Stimulated activated CD8-positive, alpha-beta memory T cell treated with anti-CD3 and anti-CD28 coated beads, Interleukin-12 subunit alpha, Interleukin-12 subunit beta, amount 100 ng/mL, for 24 hours (primary cell): ENCODE results near the gene KIAA1217.
"Not testable (repeated sequence)": the region's sequence is repeated elsewhere in the genome, so short reads cannot be mapped to it uniquely, and the experiment has no call there.

Source experiments
- DNase-seq: peaks from one replicate; pipeline ENCODE4 v3.0.0-alpha.2; 2020; ENCODE audit errors: extremely low read depth

KIAA1217 gene

DNA sequence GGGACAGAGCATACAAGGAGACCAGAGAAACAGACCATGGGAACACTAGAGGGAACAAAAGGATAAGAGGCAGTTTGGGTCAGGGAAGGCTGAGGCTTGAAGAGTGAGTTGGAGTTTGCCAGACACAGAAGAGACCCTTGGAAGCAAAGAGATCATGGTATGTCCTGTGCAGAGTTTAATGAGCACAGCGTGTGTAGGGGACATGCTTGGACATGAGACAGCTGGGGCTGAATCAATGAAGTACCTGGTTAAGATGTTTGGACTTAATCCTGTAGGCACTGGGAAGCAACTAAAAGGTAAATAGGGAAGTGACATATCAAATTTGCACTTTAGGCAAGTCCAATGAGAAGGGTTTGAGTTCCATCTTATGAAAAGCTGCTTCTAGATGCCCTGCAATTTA, 79.6 kb downstream of the KIAA1217 start:
- DNase-seq: no peak

DNA sequence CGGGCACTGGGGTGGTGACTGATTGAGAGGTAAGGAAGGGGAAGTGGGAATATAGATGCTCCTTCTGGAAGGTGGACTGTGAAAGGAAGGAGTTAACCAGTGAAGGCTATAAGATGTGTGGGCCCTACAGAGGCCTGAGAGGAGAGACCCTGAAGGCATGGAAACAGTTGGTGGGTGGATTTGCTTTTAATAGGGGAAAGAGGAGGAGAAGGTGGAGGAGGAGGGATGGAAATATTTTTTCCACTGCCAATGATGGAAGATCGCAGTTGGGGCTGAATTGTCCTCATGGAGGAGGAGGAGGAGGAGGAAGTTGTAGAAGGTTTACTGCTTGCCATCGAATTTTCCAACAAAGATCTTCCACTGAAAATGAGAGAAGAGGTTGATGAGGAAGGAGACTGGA, 80.3 kb downstream of the KIAA1217 start:
- DNase-seq: no peak

DNA sequence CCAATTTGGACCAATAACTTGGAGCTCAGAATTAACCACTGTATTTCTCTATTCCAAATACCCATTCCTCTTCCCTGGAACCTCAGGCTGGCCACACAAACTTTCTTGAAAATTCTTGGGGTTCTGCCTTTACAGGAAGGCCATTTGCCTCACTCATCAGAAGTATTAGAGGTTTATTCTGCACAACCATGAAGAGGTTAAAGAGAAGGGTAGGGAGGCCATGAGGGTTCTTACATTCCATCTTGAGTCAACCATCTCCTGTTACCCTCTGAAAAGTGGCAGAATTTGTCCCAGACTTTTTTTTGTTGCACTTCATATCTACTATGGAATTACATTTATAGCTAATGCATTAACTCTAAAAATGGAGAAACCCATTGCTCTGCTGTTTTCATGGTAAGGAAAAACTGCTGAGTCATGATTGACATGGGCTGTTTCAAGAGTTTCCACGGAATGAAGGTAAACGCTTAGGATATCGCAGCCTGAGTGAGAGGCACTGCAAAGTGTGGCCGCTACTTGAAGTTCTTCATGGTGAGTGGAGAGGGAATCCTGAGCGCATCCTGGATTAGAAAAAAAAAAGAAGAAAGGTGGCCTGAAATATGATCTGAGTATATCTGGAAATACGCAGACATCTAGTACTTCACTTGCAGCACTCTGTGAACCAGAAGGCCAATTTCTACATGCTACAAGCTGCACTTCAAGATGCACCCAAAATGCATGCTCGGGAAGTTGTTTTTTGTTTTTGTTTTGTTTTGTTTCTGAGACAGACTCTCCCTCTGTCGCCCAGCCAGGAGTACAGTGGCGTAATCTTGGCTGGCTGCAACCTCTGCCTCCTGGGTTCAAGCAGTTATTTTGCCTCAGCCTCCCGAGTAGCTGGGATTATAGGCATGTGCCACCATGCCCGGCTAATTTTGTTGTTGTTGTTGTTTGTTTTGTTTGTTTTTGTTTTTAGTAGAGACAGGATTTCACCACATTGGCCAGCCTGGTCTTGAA, 83.7 kb downstream of the KIAA1217 start:
- no peak for DNase-seq

- DNase-seq: no peak
Measured at GRCh38 chr10:24299578-24300260, 90.8 kb downstream of the KIAA1217 start.

GRCh38 chr10:24303522-24304310, 94.8 kb downstream of the KIAA1217 start:
- DNase-seq: no peak

DNA sequence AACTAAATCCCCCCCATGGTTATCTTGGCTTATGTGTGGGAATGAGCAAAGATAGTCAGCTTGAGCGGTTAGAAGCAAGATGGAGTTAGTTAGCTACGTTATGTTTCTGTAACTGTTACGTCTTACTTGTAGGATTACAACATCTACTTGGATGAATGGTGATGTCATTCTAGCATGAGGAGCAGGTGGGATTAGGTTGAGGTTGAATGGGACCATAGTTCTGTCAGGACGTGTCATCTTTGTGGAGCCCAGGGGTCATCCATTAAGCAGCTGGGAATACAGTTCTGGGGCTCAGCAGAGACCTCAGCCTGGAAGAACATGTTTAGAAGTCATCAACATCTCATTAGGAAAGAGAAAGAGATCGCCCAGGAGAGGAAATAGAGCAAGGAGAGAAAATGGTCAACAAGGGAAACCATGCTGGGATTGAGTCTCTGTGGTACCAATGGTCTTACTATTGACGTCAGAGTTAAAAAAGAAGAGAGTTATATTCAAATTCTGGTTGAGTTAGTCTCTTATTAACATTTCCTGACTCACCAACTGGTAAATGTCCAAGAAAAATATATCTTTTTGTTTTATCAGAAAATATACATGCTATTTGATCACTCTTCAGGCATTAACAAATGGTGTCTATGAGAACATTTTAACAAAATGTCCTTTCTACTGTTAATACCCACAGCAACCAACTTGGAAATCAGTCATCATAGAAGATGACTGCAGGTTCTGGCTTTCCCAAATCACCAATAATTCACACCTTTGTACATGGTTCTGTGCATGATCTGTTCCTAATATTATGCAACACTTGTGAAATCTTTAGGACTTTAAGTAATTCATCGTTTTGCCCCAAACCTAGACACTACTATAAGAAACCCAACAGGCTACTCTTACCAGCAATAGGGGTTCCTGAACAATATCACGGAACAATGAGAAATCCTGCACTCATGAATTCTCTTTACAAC, 96.9 kb downstream of the KIAA1217 start:
- DNase-seq: no peak

DNA sequence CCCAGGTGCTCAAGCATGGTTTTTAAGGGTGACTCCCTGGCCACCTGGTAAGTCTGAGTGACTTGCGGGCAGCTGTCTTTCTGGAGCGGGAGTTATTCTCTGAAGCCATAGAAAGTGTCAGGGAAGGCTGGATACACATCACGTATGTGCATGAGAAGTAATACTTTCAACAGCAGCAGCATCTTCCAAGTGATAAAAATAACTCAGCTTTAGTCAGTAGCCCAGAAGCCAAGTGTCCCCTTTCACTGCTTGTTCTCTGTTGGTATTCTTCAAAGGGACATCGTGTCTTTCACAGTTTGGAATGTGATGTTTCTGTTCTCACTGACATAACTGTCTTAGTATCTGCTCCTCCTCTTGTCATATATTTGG, 97.6 kb downstream of the KIAA1217 start:
- DNase-seq: no peak

DNA sequence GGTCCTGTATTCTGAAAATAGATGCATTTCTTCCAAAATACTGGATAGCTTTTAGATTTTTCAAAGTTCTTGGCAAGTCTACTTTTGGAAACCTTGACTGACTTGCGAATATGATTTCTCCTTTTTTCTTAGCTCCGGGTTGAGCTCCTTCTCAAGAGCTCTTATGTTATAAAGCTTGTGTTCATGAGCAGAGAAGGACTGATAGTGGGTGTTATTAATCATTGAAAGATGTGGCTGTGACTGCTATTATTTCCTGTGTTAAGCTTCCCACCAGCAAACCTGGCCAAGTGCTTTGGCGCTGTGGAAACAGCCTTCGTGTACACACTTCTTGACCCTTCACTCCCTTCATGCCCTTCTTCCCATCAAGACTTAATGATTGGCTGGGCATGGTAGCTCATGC, 98.2 kb downstream of the KIAA1217 start:
- DNase-seq: no peak

DNA sequence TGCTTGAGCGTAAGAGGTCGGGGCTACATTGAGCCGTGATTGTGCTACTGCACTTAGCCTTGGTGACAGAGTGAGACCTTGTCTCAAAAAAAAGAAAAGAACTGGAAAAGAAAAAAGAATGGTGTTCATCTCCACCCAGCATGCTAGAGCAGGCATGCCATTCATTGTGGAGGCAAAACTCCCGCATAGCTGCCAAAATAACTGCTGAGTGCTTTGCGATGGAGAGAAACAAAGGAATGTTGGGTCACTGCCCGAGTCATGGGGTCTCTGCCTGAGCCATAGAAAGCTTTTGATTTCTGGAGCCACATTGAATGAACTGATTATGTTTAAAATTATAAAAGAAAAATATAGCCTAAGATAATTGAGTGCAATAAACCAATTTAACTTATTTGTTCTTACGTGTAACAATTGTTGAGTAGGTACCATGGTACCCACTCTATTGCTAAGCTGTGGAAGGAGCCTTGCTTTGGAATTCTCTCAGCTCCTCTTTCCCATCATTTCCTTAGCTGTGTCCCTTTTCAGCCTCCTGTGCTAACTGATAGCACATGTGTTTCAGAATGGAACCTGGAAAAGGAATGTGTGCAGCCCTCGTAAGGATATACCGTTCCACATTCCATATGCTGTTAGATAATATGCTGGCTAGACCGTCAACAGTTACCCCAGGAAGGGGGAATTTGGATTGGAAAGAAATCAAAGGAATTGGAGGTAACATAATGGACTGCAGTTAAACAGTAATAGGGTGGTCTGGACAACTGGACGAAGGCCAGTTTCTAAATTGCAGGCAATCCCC, 99.0 kb downstream of the KIAA1217 start:
- DNase-seq: no peak

DNA sequence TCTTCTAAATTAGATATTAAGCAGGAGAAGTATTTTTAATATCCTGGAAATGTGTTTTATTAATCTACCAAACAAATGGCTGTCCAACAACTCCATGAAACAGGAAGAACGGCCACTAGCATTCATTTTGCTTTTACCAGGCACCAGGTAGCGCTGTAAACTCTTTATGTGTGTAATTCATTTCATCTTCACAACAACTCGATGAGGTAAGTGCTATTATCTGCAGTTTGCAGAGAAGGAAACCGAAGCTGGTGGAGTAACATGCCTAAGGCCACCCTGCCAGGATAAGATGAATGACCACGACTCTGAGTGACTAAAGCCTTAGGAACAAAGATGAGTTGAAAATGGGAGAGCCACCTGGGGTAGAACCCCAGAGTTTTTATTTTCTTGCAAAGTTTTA, 101.2 kb downstream of the KIAA1217 start:
- DNase-seq: no peak

DNA sequence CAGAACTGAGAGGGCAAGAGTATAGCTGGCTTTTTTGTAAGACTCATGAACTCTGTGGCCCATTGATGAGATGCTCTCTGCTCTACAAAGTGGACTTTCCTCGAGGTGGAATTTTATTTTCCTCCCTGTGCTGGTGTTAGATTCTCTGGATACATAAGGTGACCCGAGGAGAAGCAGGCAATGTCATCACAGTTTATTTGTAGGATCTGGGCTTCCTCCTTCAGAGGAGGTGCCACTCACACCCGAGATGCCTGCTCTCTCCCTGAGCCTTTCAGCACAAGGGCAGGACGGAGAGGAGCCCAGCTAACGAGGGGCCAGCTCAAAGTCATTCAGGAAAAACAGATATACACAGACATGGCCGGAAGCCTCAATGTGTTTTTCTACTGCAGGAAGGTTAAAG, 103.0 kb downstream of the KIAA1217 start:
- DNase-seq: no peak

GRCh38 chr10:24313283-24313682, 104.3 kb downstream of the KIAA1217 start:
- DNase-seq: no peak

- no peak for DNase-seq
Measured at GRCh38 chr10:24315211-24315610, 106.3 kb downstream of the KIAA1217 start.

- no peak for DNase-seq
Measured at GRCh38 chr10:24318517-24318916, 109.6 kb downstream of the KIAA1217 start.

DNA sequence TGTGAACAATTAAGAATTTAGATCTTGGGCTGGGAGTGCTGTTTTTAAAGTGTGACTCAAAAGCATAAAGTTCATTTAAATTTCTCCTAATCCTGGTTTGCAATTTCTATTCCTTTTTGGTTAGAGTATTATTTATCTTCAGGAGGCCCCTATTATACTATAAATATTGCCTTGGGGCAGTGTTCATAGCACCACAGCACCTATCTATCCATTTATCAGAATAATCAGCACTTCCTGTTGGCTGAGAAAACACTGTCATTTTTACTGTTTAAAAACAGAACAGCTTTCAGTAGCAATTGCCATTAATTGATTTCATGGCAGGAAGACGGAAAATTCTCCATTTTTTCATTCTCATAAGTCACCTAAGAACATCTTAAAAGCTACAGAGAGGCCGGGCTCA, 111.4 kb downstream of the KIAA1217 start:
- DNase-seq: no peak

GRCh38 chr10:24324651-24325050, 115.7 kb downstream of the KIAA1217 start:
- DNase-seq: no peak

- DNase-seq: no peak
Measured at GRCh38 chr10:24331457-24331856, 122.5 kb downstream of the KIAA1217 start.

GRCh38 chr10:24333736-24334135, 124.8 kb downstream of the KIAA1217 start:
- no peak for DNase-seq

DNA sequence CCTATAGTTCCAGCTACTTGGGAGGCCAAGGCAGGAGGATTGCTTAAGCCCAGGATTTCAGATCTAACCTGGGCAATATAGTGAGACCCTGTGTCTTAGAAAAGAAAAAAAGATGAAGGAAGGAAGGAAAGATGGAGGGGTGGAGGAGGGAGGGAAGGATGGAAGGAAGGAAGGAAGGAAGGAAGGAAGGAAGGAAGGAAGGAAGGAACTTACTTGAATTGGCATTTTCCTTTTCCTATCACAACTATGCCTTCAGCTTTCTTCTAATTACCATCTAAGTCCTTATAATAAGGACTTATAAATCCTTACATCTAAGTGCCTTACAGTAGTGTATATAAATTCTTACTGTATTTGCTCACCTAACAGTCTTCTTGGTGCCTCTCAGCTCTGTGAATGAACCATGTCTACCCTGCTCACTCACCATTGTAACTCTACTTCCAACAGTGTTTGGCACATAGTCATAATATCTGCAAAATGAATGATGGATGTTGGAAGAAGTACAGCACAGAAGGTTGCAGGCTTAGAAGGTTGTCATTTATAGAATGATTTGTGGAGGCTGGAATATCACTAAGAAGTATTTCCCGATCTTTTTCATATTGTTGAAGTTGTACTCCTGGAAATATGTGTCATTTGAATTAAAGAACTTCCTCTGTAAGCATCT, 125.5 kb downstream of the KIAA1217 start:
- DNase-seq: no peak

DNA sequence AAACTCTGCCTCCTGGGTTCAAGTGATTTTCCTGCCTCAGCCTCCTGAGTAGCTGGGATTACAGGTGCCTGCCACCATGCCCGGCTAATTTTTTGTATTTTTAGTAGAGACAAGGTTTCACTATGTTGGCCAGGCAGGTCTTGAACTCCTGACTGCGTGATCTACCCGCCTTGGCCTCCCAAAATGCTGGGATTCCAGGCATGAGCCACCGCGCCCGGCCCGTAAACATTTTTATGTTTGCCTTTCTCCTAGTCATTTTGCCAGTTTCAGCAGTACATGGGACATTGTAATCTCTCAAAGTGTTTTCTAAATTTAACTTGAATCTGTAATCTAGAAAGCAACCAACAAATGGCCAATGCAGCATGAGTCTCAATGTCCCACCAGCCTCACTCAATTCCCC, 128.8 kb downstream of the KIAA1217 start:
- DNase-seq: not testable (repeated sequence)
